Measurements from ENCODE around the gene PLPP1.
A peak's percentile ranks its signal among the peaks of the same experiment; 100 is the strongest.

Gene PLPP1

GRCh38 chr5:55534436-55535198 is at the start of gene PLPP1:
TSS of gene PLPP1 (minus strand) at chr5:55534964. CDS start at chr5:55534629, 335 bp downstream.
- Histone ChIP-seq H3K27ac (peak within 1 kb of the TSS; percentile 76), H3K4me3 (ENCODE audit: low read depth, low read length) (peak within 1 kb of the TSS; percentile 84), H3K27me3 (replicated peaks) (no peaks in the 10 kb centered on the region), H3K36me3 (replicated peaks) (no peaks in the 10 kb centered on the region)
- TF ChIP-seq CTCF (IDR thresholded peaks at IDR 0.05; ENCODE audit: low read depth, low read length, missing control alignments): no peak
- peak; percentile 75 for DNase-seq
- in situ Hi-C loops (cut with HindIII; ENCODE audit: low pct_ligation_motif_present, low sequenced_read_pairs): no loop called here

GRCh38 chr5:55583578-55583977 is 48.8 kb upstream of the PLPP1 start:
- Histone ChIP-seq H3K36me3 (replicated peaks) (no peaks in the 10 kb centered on the region), H3K4me3 (ENCODE audit: low read depth, low read length) (no peak overlapping the region), H3K27me3 (replicated peaks) (no peaks in the 10 kb centered on the region), H3K27ac (no peak overlapping the region)
- in situ Hi-C loops (cut with HindIII; ENCODE audit: low pct_ligation_motif_present, low sequenced_read_pairs): no loop called here
- no peak for DNase-seq
- no peak for TF ChIP-seq CTCF (IDR thresholded peaks at IDR 0.05; ENCODE audit: low read depth, low read length, missing control alignments)

- no peaks in the 10 kb centered on the region for H3K27me3 ChIP-seq (replicated peaks)
- no peak overlapping the region for H3K4me3 ChIP-seq (ENCODE audit: low read depth, low read length)
- TF ChIP-seq CTCF (IDR thresholded peaks at IDR 0.05; ENCODE audit: low read depth, low read length, missing control alignments): no peak
- no peaks in the 10 kb centered on the region for H3K36me3 ChIP-seq (replicated peaks)
- in situ Hi-C loops (cut with HindIII; ENCODE audit: low pct_ligation_motif_present, low sequenced_read_pairs): no loop called here
- DNase-seq: no peak
- H3K27ac ChIP-seq: no peak overlapping the region
Observed at GRCh38 chr5:55582256-55582655, 47.5 kb upstream of the PLPP1 start.

GRCh38 chr5:55580042-55580441 is 45.3 kb upstream of the PLPP1 start:
- H3K27ac ChIP-seq: no peak overlapping the region
- in situ Hi-C loops (cut with HindIII; ENCODE audit: low pct_ligation_motif_present, low sequenced_read_pairs): no loop called here
- no peak for DNase-seq
- H3K27me3 ChIP-seq (replicated peaks): no peaks in the 10 kb centered on the region
- H3K4me3 ChIP-seq (ENCODE audit: low read depth, low read length): no peak overlapping the region
- no peak for TF ChIP-seq CTCF (IDR thresholded peaks at IDR 0.05; ENCODE audit: low read depth, low read length, missing control alignments)
- H3K36me3 ChIP-seq (replicated peaks): no peaks in the 10 kb centered on the region

GRCh38 chr5:55578771-55579170 is 44.0 kb upstream of the PLPP1 start:
- TF ChIP-seq CTCF (IDR thresholded peaks at IDR 0.05; ENCODE audit: low read depth, low read length, missing control alignments): no peak
- Histone ChIP-seq H3K27ac (no peak overlapping the region), H3K4me3 (ENCODE audit: low read depth, low read length) (no peak overlapping the region), H3K36me3 (replicated peaks) (no peaks in the 10 kb centered on the region), H3K27me3 (replicated peaks) (no peaks in the 10 kb centered on the region)
- DNase-seq: peak; percentile 25
- in situ Hi-C loops (cut with HindIII; ENCODE audit: low pct_ligation_motif_present, low sequenced_read_pairs): no loop called here
